ENCODE data around the gene CDCP1. TPM values are rescaled to one million over a fixed set of nuclear protein-coding genes. Genes with fewer than 3 reads are reported as not detected.
A peak's percentile ranks its signal among the peaks of the same experiment; 100 is the strongest.

Gene CDCP1
- total RNA-seq, 2 donors from 2014 or later, result 3.4 to 7.3 TPM

DNA sequence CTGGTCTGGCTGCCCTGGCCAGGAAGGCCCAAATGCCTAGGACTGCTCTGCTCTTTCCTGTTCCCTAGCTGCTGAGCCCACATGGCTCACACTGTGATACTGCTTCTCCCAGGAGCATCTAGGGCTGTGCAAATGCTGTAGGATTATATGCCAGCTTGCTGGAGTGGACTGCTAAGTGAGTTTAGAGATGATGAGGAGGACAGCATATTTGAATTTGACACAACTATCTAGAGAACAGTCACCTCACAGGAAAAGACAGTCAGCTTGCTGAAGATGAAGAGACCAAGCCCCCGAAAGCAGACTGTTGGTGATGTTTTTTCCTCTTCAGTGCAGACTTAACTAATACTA is 80.8 kb downstream of the CDCP1 start:
- no peaks in the 10 kb centered on the region for H3K36me3 ChIP-seq
- TF ChIP-seq, protein P1, sequence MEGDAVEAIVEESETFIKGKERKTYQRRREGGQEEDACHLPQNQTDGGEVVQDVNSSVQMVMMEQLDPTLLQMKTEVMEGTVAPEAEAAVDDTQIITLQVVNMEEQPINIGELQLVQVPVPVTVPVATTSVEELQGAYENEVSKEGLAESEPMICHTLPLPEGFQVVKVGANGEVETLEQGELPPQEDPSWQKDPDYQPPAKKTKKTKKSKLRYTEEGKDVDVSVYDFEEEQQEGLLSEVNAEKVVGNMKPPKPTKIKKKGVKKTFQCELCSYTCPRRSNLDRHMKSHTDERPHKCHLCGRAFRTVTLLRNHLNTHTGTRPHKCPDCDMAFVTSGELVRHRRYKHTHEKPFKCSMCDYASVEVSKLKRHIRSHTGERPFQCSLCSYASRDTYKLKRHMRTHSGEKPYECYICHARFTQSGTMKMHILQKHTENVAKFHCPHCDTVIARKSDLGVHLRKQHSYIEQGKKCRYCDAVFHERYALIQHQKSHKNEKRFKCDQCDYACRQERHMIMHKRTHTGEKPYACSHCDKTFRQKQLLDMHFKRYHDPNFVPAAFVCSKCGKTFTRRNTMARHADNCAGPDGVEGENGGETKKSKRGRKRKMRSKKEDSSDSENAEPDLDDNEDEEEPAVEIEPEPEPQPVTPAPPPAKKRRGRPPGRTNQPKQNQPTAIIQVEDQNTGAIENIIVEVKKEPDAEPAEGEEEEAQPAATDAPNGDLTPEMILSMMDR (IDR thresholded peaks at IDR 0.05), result no peak
- ATAC-seq (ENCODE audit: insufficient number of reproducible peaks, low FRiP score, low read depth), result no peak
- peak overlapping the region in 1 of 2 donors; percentile 16 for H3K27ac ChIP-seq
- H3K4me3 ChIP-seq, result no peak overlapping the region
- no peaks in the 10 kb centered on the region for H3K27me3 ChIP-seq (replicated peaks; ENCODE audit: insufficient read depth)
- H3K9me3 ChIP-seq, result no peaks in the 10 kb centered on the region
- no peak for DNase-seq (ENCODE audit: low spot score)
- H3K4me1 ChIP-seq (ENCODE audit: control insufficient read depth in 1 of 2, low read depth in 2 of 2), result peaks cover 3 to 9% of the 10 kb centered on the region in 2 donors

DNA sequence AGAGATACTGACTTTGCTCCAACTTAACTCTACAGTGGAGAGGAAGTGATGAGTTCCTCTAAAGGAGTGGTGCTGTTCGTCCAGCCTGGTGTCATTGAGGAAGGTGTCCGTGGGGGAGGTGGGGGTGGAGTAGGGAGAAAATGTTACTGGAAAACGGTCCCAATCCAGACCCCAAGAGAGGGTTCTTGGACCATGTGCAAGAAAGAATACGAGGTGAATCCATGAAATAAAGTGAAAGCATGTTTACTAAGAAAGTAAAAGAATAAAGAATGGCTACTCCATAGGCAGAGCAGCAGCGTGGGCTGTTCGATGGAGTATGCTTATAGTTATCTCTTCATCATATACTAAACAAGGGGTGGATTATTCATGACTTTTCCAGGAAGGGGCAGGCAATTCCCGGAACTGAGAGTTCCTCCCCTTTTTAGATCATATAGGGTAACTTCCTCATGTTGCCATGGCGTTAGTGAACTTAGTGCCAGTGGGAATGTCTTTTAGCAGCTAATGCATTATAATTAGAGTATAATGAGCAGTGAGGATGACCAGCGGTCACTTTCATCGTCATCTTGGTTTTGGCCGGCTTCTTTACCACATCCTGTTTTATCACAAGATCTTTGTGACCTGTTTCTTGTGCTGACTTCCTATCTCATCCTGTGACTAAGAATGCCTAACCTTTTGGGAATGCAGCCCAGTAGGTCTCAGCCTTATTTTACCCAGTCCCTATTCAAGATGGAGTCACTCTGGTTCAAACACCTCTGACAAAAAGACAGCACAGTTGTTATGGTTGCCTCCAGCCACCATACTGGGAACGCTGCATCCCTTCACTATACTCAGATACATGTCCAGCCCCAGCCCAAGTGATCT is 81.4 kb downstream of the CDCP1 start:
- ATAC-seq (ENCODE audit: insufficient number of reproducible peaks, low FRiP score, low read depth) (no peak), DNase-seq (ENCODE audit: low spot score) (no peak)
- Histone ChIP-seq H3K27me3 (replicated peaks; ENCODE audit: insufficient read depth) (no peaks in the 10 kb centered on the region), H3K36me3 (no peaks in the 10 kb centered on the region), H3K27ac (peak overlapping the region in 1 of 2 donors; percentile 16), H3K4me3 (no peak overlapping the region), H3K9me3 (no peaks in the 10 kb centered on the region), H3K4me1 (ENCODE audit: control insufficient read depth in 1 of 2, low read depth in 2 of 2) (peaks cover 3 to 15% of the 10 kb centered on the region in 2 donors)
- TF ChIP-seq, protein P1 (IDR thresholded peaks at IDR 0.05), result no peak

DNA sequence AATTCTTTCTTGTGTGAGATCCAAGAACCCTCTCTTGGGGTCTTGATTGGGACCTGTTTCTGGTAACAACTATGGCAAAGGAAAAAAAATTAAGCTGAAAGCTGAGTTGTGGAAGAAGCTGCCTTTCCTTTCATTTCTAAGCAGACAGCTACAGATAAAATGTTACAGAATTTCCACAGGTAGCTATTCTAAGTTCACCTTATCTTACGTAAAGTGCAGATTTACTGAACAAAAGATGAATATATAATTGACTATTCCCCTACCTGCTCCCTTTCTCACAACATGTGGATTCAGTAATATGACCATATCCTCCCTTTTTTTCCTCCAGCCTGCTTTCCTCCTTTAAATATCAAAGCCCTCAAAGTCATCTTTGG is 83.5 kb downstream of the CDCP1 start:
- H3K27me3 ChIP-seq (replicated peaks; ENCODE audit: insufficient read depth), result no peaks in the 10 kb centered on the region
- no peak overlapping the region for H3K27ac ChIP-seq
- TF ChIP-seq, protein P1 (IDR thresholded peaks at IDR 0.05), result no peak
- no peaks in the 10 kb centered on the region for H3K36me3 ChIP-seq
- ATAC-seq (ENCODE audit: insufficient number of reproducible peaks, low FRiP score, low read depth), result no peak
- H3K4me1 ChIP-seq (ENCODE audit: control insufficient read depth in 1 of 2, low read depth in 2 of 2), result peaks cover 7 to 28% of the 10 kb centered on the region in 2 donors
- no peak overlapping the region for H3K4me3 ChIP-seq
- H3K9me3 ChIP-seq, result no peaks in the 10 kb centered on the region
- DNase-seq (ENCODE audit: low spot score), result no peak

DNA sequence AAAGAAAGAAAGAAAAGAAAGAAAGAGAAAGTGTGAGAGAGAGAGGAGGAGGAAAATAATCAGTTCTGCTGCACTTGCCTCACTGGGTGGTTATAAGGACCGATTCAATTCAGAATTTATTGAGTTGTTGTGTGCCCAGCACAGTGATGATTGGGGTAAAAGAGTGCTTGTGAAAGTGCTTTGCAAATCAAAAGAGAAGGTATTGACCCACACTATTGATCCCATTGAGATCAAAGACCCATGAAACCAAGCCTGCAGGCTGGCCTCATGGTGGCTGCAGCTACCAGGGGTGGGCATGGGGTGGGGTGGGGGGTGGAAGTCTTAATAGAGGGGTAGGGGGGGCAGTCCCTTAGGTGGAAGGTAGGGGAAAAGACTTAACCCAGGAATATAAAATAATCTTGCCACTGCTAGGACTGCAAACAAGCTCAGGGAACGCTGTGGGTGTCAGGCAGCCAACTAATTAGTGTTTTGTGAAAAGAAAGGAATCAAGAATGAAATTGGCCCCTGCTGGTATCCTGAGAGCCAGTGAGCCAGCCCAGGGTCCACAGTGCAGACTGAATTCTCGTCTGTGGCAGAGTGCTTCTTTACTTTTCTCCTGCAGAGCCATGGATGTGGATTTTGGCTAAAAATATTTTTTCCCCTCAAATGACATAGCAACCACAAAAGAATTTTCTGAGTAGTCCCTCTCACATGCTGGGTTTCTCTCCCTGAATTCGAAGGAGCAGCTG is 85.8 kb downstream of the CDCP1 start:
- Histone ChIP-seq H3K4me3 (no peak overlapping the region), H3K9me3 (no peaks in the 10 kb centered on the region), H3K27me3 (replicated peaks; ENCODE audit: insufficient read depth) (no peaks in the 10 kb centered on the region), H3K27ac (no peak overlapping the region), H3K36me3 (no peaks in the 10 kb centered on the region), H3K4me1 (ENCODE audit: control insufficient read depth in 1 of 2, low read depth in 2 of 2) (peaks cover 10 to 51% of the 10 kb centered on the region in 2 donors)
- no peak for DNase-seq (ENCODE audit: low spot score)
- ATAC-seq (ENCODE audit: insufficient number of reproducible peaks, low FRiP score, low read depth), result no peak
- TF ChIP-seq, protein P1 (IDR thresholded peaks at IDR 0.05), result no peak

DNA sequence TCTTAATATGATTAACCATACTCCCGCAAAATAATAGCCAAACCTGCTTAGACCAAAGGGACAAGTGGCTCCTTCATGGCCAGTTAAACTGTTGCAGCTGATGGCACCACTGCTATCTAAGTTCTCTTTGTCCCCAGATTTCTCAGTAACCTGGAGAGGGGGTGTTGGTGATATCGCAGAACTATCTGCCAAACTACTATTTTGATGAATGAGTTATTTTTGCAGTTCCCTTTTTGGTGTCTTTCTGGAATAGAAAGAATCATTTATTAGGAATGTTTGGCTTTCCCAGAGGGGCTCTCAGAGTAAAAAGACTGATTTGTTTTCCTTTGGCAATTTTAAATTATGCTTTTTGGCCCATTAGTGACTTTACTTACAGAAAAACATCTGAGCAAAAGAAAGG is 87.0 kb downstream of the CDCP1 start:
- Histone ChIP-seq H3K27me3 (replicated peaks; ENCODE audit: insufficient read depth) (no peaks in the 10 kb centered on the region), H3K27ac (peak overlapping the region in 1 of 2 donors; percentile 3), H3K4me1 (ENCODE audit: control insufficient read depth in 1 of 2, low read depth in 2 of 2) (peaks cover 14 to 63% of the 10 kb centered on the region in 2 donors), H3K4me3 (no peak overlapping the region), H3K9me3 (no peaks in the 10 kb centered on the region), H3K36me3 (no peaks in the 10 kb centered on the region)
- DNase-seq (ENCODE audit: low spot score), result no peak
- no peak for ATAC-seq (ENCODE audit: insufficient number of reproducible peaks, low FRiP score, low read depth)
- TF ChIP-seq, protein P1 (IDR thresholded peaks at IDR 0.05), result no peak
